HepG2 (cell line): ENCODE measurements around the gene PIP4K2B. TPM values are rescaled to one million over a fixed set of nuclear protein-coding genes. Genes with fewer than 3 reads are reported as not detected.

Experiments
- CREB1 ChIP-seq, 2 experiments: fragments of 450-650 bp in 1 of 2; IDR thresholded peaks; 2 replicates each; pipeline ENCODE4 v1.6.1; 2016 to 2017; ENCODE audit warnings: control low read depth in 1 of 2, mild to moderate bottlenecking in 1 of 2, missing compliant biosample characterization in 1 of 2, missing genetic modification characterization in 1 of 2
- CTCF ChIP-seq: sonication (generic); formaldehyde crosslinking; IDR thresholded peaks from 2 replicates; pipeline ENCODE4 v1.5.0; 2020; ENCODE audit warnings: mild to moderate bottlenecking, missing genetic modification reagents, moderate library complexity
- ELF3 ChIP-seq: IDR thresholded peaks from 2 replicates; pipeline ENCODE4 v1.6.1; 2016; ENCODE audit warnings: missing genetic modification reagents, missing compliant biosample characterization
- JUND ChIP-seq: sonication (generic); formaldehyde crosslinking; IDR thresholded peaks from 2 replicates; pipeline ENCODE4 v1.8.0; 2022; ENCODE audit warnings: mild to moderate bottlenecking, missing genetic modification reagents
- KAT7 ChIP-seq: IDR thresholded peaks from 2 replicates; pipeline ENCODE4 v1.6.1; 2018; ENCODE audit warnings: borderline replicate concordance, missing compliant biosample characterization
- KDM3A ChIP-seq: IDR thresholded peaks from 2 replicates; pipeline ENCODE4 v1.6.1; 2018; ENCODE audit warnings: low read depth, missing compliant biosample characterization
- MLX ChIP-seq: IDR thresholded peaks from 2 replicates; pipeline ENCODE4 v1.6.1; 2016
- NFATC3 ChIP-seq: sonication (generic); formaldehyde crosslinking; IDR thresholded peaks from 2 replicates; pipeline ENCODE4 v1.5.1; 2020; ENCODE audit warnings: mild to moderate bottlenecking, missing genetic modification reagents
- NFE2L2 ChIP-seq: fragments of 150-350 bp; IDR thresholded peaks from 2 replicates; pipeline ENCODE4 v1.6.1; 2014; ENCODE audit warnings: low read length
- NKX3-1 ChIP-seq: sonication (generic); formaldehyde crosslinking; IDR thresholded peaks from 2 replicates; pipeline ENCODE4 v1.5.0; 2020; ENCODE audit warnings: missing genetic modification reagents
- PAF1 ChIP-seq: IDR thresholded peaks from 2 replicates; pipeline ENCODE4 v1.6.1; 2016; ENCODE audit warnings: missing genetic modification reagents, missing compliant biosample characterization
- RAD51 ChIP-seq: fragments of 450-650 bp; IDR thresholded peaks from 2 replicates; pipeline ENCODE4 v1.6.1; 2016; ENCODE audit warnings: borderline replicate concordance
- REXO4 ChIP-seq: sonication (generic); formaldehyde crosslinking; IDR thresholded peaks from 2 replicates; pipeline ENCODE4 v1.8.0; 2022; ENCODE audit warnings: missing genetic modification reagents, mild to moderate bottlenecking, borderline replicate concordance
- SP1 ChIP-seq, 2 experiments: fragments of 450-650 bp in 1 of 2; sonication (generic) in 1 of 2; formaldehyde crosslinking in 1 of 2; IDR thresholded peaks; 2 replicates each; pipeline versions ENCODE4 v1.4.0 to v1.6.1; 2016 to 2020; ENCODE audit warnings: missing genetic modification reagents in 1 of 2
- STAT5B ChIP-seq: sonication (generic); formaldehyde crosslinking; IDR thresholded peaks from 2 replicates; pipeline ENCODE4 v1.4.0; 2020; ENCODE audit warnings: missing genetic modification reagents
- THRA ChIP-seq: sonication (generic); formaldehyde crosslinking; IDR thresholded peaks from 2 replicates; pipeline ENCODE4 v1.4.0; 2020; ENCODE audit warnings: missing genetic modification reagents, borderline replicate concordance
- UBTF ChIP-seq: sonication (generic); formaldehyde crosslinking; IDR thresholded peaks from 2 replicates; pipeline ENCODE4 v1.4.0; 2020; ENCODE audit warnings: mild to moderate bottlenecking, missing genetic modification reagents
- ZBTB39 ChIP-seq: sonication (generic); formaldehyde crosslinking; IDR thresholded peaks from 2 replicates; pipeline ENCODE4 v1.5.0; 2020; ENCODE audit warnings: missing genetic modification reagents
- ZNF143 ChIP-seq: sonication (generic); formaldehyde crosslinking; IDR thresholded peaks from 2 replicates; pipeline ENCODE4 v1.4.0; 2020; ENCODE audit warnings: missing genetic modification reagents
- ZNF264 ChIP-seq: sonication (generic); formaldehyde crosslinking; IDR thresholded peaks from 2 replicates; pipeline ENCODE4 v1.4.0; 2020; ENCODE audit warnings: missing genetic modification reagents
- ZNF292 ChIP-seq: sonication (generic); formaldehyde crosslinking; IDR thresholded peaks from 2 replicates; pipeline ENCODE4 v1.8.1; 2022; ENCODE audit warnings: mild to moderate bottlenecking, low read depth, missing genetic modification reagents, borderline replicate concordance
- polyA plus RNA-seq, 8 experiments: library from polyadenylated mRNA; depleted of rRNA in 3 of 8; stranded (reverse) in 7 of 8; unstranded in 1 of 8; fragments of >200 nt; fragmentation: Illumina TruSeq in 4 of 8; extraction: Trizol in 4 of 8; gene quantifications; 2 replicates each; pipeline versions ENCODE4 v1.2.1 to v1.2.3, GENCODE V29; 2011 to 2016; ENCODE audit warnings: low read depth in 4 of 8, missing spikeins in 1 of 8, mixed read lengths in 1 of 8; ENCODE audit not compliant: insufficient read depth in 1 of 8
- total RNA-seq, 5 experiments: library from RNA; depleted of rRNA; stranded (reverse); fragments of >200 nt; fragmentation: Illumina TruSeq; extraction: Trizol; gene quantifications; 2 replicates each; pipeline ENCODE4 v1.2.3, GENCODE V29; 2016; ENCODE audit warnings: low read depth in 1 of 5

The PIP4K2B gene
- total and polyA plus RNA-seq, 2 of the 13 experiments (the other 11 are each of a cell fraction or from before 2014, with no cell fraction given) = 20.4 to 54.0 TPM

- TF ChIP-seq UBTF (CRISPR knock-in tag) (peak; percentile 60), NFE2L2 (peak; percentile 90), JUND (CRISPR knock-in tag) (0 out of 2 replicates have a peak, but pooled peaks have one; percentile 36), THRA (CRISPR knock-in tag) (peak; percentile 73), ZNF143 (CRISPR knock-in tag) (peak; percentile 81), STAT5B (CRISPR knock-in tag) (peak; percentile 86; the same call in 1 of the 2 replicates), KDM3A (CRISPR knock-in tag) (peak; percentile 91; the same call in 1 of the 2 replicates), REXO4 (CRISPR knock-in tag) (no peak), SP1 (IDR thresholded peaks at IDR 0.05) (no peak), SP1 (CRISPR knock-in tag; IDR thresholded peaks at IDR 0.05) (peak; percentile 97), RAD51 (no peak), CREB1 (IDR thresholded peaks at IDR 0.05) (peak; percentile 100), CREB1 (CRISPR knock-in tag; IDR thresholded peaks at IDR 0.05) (peak; percentile 100), MLX (CRISPR knock-in tag) (peak; percentile 67), KAT7 (CRISPR knock-in tag) (peak; percentile 93), PAF1 (CRISPR knock-in tag) (0 out of 2 replicates have a peak, but pooled peaks have one; percentile 57), ELF3 (CRISPR knock-in tag) (peak; percentile 96), NFATC3 (CRISPR knock-in tag) (peak; percentile 90; the same call in 1 of the 2 replicates), CTCF (CRISPR knock-in tag) (no peak; the same call in 1 of the 2 replicates), ZNF264 (CRISPR knock-in tag) (no peak), NKX3-1 (CRISPR knock-in tag) (no peak), ZBTB39 (CRISPR knock-in tag) (no peak; the same call in 1 of the 2 replicates), ZNF292 (CRISPR knock-in tag) (no peak; the same call in 1 of the 2 replicates)
Measured at GRCh38 chr17:38824899-38825761, 25.8 kb upstream of the PIP4K2B start, which contains the start of gene CWC25 (continued).
